Activated CD4-positive, CD25-positive, alpha-beta regulatory T cell (primary cell): ENCODE measurements around the gene WWOX.

Experiments
- DNase-seq, 4 experiments: peaks; one replicate each; lab custom pipeline; 2025; lab: John Stamatoyannopoulos, UW

WWOX gene

DNA sequence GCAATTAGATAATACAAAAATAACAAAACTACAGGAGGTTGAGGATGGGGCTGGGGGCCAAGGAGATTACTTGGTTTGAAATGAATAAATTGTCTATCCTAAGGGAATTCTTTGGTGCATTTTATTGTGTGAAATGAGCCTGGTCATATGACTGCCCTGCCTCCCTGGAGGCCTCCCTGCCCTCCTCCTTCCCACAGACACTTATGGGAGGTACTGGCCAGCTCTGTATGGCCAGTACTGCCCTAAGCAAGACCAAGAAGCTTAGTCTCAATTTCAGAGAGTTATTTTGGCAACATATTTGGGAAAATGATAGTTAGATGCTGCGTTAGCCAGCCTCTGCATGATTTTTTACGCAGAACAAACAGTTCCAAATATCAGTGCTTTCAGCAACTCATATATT lies 511.9 kb downstream of the WWOX start:
- no peak for DNase-seq

DNA sequence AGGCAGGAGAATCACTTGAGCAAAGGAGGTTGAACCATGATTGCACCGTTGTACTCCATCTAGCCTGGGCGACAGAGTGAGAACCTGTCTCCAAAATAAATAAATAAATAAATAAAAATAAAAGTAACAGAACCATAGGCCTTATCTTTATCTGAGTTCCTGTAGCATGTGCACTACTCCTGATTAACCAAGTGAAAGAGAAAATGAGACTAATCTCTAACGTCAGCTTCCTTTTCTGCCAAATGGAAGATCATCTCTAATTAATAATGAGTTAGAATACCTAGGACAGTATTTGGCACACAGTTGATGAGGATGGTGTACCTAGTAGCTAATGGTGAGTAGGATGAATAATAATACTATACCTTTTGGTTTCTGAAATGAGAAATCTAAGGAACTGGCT lies 520.4 kb downstream of the WWOX start:
- DNase-seq = no peak

DNA sequence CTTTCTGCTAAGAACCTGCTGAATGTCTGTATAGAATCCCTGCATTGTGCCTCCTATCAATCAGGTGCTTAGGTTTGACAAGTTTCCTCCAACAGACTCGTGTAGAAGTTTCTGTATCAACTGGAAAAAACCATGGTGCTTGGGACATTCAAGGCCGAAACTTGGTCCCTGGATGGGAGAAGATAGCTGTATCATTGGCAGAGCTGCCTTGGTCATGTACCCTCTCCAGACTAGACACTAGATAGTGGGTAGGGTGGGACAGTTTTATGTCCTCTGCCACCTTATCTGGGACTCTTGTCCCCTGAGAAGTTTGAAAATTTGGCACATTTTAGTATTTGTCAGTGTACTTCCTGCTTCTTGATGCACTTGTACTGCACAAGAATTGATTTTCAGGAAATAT lies 520.8 kb downstream of the WWOX start:
- DNase-seq = no peak

DNA sequence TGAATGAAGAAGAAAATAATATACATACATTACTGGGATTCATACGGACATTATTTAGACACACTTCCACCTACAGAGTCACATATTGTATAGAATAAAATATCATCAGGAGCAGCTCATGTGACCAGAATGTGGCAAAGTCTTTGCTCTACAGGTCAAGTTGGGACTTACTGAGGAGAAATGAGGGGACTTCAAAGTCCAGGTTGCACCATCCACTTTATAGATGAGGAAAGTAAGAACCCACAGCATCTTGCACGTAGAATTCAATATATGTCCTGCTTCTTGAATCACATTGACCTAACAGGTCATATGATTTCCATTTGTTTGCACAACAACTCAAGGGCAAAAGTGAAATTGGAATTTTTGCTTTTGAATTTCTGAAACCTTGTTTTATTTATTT lies 524.3 kb downstream of the WWOX start:
- DNase-seq = no peak

DNA sequence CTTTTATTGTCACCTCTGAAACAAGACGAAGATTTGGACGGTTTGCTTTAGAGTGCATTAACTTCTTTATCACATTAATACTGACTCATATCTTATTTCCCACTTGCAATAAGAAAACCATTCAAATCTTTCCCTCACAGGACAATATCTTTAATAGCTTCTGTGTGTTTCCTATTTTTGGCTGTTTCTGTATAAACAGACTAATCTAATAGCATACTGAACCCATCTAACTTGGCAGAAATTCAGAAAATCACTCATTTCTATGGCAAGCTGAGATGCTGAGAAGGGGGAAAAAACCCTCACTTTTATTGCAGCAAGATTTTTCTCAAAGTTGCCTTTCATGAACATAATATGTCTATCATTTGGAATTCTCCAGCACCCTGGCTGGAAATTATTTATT lies 524.9 kb downstream of the WWOX start:
- DNase-seq = no peak

DNA sequence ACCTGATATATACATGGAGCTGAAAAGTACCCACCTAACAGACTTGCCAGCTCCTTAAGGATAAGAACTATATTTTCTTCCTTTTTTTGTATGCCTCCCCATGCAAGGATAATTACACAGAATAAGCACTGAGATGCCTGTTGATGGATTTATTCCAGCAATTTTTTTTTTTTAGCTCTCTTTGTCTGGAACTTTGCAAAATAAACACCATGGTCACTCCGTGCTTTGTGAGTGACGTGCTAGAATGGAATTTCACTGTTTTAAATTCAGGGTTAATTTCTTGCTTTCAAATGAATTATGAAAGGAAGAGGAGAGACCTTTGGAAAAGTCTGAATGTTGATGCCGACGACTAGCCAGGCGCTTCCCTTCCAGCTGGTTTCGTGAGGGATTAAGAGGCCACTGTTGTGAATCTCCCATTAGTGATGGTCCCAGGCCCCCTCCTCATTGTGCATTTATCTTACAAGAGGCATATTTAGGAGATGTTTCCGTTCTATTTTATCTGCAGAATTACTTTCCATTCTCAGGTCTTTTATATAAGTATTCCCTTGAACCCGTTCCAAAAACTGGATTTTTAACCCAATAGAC lies 529.1 kb downstream of the WWOX start:
- DNase-seq = no peak

DNA sequence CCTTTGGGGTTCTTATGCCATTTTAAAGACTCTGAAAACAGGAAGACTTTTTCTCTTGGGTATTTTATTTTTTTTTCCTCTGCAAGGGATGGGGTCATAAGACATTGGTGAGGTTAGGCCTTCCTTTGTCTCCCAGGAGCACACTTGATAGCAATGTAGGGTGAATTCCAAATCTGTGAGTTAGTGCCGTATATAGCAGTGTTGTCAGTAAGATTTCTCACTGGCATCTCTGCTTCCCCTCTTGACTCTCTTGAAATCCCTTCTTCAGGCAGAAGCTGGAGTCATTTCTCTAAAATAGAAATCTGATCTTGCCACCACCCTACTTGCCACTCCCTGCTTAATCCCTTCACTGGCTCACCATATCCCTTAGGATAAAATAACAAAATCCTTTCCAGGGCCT lies 529.7 kb downstream of the WWOX start:
- DNase-seq = no peak

DNA sequence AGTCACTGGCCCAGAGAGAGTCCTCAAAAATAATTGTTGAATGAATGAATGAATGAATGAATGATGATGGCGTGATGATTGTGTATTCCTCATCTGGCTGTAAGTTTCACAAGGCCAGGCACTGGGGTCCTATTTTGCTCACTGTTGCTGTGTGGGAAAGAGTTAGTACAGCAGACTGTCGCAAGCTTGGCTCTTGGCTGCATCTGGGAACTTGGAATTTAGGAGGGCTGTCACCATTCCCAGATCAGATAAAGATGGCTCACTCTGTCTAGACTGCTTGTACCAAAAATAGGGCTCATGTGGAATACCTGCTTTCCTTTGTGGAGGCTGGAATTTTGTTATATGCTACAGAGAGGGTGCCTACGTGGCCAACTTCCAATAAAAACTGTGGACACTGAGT lies 530.6 kb downstream of the WWOX start:
- no peak for DNase-seq

DNA sequence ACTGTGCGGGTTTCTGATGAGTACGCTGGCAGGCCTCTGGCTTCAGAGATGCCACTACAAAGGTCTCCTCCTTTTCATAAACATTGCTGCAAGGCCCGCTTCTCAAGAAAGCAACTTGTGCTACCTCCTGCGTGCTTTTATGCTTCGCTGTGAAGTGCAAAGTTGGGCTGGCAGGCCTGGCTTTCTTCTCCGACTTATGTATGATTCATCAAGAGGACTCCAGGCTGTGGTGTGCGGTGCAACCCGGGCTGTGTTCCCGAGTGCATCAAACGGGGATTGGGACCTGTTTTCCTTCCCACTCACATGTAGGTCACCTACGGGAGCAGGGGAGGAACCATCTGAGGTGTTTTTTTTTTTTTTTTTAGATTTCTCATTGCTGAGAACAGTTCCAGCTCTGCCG lies 534.1 kb downstream of the WWOX start:
- no peak for DNase-seq

DNA sequence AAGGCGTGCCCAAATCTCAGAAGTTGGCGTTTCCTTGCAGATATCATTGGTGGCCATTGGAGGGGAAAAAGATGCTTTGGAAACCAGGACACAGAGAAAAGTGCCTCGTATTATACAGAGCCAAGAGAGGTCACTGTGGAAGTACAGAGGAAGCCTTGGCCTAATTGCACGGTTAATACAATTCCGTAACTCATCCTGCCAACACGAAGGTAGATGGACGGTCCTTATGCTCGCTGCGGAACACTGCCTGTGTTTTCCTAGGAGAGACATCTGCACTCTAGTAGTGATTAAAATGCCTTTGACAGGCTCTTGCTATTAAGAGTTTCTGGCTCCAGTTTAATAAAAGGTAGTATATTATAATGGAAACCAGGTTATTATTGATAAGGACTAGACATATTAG lies 536.4 kb downstream of the WWOX start:
- DNase-seq = no peak

DNA sequence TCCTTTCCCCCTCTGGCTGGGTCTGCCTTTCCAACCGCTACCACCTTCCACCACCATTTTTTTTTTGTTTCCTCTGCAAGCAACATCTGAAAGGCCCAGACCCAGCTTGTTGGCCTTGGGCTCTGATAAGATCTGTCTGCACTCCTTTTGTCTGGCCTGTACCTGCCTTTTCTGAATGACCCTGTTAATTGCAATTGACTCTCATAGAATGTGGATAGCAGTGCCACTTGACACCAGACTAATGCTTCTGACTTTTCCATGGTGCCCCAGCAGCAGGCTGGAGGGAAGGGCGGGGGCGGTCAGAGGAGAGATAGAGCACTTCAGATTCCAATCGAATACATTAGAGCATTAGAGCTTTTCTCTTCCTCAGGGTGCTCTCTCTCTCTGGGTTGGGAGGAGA lies 538.9 kb downstream of the WWOX start:
- no peak for DNase-seq

DNA sequence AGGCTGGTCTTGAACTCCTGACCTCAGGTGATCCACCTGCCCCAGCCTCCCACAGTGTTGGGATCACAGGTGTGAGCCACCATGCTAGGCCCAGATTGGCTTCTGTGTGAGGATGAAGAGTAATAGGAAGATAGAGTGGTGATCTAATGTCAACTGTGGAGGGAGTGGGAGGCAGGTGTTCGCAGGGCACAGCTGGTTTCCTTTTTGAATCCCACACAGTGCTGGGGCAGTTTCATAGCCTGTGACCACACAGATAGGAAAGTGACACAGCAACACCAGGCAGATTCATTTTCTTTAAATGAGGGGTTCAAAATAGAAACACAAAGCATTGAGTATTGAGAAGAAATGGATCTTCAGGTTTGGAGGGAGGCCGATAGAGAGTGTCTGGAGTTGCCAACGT lies 540.3 kb downstream of the WWOX start:
- DNase-seq = no peak

DNA sequence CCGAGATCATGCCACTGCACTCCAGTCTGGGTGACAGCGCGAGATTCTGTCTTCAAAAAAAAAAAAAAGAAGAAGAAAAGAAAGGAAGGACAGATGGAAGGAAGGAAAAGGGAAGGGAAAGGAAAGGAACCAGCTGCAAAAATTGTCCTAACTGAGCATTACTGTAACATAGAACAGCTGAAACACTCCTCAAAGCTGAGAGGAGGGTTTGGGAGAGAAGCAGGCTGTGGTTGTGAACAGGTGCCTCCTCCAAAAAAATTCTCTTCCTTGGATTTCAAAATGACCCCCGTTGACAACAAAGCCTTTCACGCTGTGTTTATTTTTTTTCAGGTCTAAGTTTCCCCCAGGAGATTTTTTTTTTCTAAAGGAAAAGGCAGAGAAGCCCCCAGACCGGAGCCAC lies 541.4 kb downstream of the WWOX start:
- DNase-seq = no peak

DNA sequence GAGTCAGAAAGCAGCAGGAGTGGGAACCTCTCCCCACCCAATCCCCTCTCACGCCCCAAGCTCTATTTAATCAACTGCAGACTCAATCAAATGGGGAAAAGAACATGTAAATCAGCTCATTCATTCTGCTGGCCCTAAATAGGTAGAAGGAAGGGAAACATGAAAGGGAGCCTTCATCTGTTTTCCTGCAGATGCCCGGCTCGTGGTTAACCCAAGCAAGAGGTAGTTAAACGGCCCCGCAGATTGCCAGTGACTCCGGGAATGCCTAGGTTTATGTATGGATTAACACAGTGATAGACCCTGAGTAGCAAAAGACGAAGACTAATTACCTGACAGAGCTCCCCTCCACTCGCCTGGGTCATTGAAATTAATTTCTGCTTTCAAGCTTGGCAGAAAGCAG lies 542.0 kb downstream of the WWOX start:
- DNase-seq = no peak

DNA sequence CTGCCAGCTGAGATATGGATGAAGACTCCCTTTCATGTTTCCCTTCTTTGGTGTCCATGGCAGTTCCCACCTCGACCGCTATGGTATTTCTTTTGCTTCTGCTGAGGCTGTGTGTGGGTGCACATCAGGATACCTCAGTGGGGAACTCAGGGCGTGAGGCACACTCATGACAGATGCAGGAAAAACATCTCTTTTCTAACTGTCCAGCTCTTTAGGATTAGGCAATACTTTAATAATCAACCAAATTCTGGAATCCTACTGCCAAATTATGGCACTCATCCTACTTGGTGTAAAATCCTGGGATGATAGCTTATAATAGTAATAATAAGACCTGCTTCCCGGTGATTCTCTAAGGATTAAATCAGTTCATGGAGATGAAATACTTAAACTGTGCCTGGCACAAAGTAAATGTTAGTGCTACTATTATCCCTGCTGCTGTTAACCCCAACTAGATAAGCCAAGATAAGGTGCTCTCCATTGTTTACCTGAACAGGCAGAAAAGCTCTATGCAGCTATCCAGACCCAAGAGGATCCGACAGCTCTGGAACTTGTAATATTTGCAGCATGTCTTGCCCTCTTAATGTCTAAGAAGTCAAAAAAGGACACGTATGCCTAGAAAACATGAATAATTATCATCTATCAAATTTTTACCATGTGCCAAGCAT lies 543.3 kb downstream of the WWOX start:
- DNase-seq = no peak

DNA sequence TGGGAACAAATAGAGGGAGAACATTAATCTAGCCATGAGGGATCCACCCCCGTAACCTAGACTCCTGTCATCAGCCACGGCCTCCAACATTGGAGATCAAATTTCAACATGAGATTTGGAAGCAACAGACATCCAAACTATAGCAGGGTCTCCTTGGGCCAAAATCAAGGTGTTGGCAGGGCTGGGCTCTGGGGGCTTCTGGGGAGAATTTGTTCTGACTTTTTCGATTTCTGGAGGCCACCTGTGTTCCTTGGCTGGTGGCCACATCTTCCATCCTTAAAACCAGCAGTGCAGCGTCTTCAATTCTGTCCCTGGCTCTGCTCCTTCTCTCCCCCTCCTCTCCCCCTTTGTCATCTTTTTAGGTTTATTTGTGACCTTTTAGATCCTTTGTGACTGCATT lies 546.2 kb downstream of the WWOX start:
- DNase-seq = no peak

DNA sequence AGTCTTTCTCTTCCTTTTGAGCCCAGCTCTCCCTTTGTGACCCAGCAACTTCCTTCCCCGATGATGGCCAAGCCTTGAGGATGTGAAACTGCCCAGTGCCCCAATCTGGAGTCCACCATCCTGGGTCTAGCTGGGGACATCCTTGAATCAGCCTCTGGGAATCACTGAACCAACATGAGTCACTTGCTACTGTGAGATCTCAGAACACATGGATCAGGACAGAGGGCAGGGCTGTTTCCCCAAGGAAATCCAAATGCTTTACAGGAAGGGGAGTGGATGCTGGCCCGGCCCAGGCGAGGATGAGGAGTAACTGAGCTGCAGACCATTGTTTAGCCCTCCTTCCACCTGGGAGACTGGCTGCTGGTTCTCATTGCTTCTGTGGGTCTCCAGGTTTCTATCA lies 547.6 kb downstream of the WWOX start:
- DNase-seq = no peak

DNA sequence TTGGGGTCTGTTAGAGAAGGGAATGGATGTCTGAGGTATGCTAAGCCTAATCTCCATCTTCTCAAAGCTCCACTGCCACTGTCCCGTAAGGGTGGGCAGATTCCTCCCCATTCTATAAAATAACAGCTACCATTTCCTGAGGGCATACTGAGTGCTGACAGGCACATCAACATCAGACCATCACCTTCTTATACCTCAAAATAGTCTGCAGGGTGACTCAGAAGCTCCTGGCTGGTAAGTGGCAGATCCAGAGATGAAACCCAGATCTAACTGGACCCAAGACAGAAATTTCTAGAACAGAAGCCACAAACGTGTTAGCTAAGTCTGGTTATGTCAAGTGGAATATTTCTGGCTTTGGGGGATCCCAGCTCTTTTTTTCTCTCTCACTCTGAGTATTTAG lies 548.0 kb downstream of the WWOX start:
- no peak for DNase-seq

DNA sequence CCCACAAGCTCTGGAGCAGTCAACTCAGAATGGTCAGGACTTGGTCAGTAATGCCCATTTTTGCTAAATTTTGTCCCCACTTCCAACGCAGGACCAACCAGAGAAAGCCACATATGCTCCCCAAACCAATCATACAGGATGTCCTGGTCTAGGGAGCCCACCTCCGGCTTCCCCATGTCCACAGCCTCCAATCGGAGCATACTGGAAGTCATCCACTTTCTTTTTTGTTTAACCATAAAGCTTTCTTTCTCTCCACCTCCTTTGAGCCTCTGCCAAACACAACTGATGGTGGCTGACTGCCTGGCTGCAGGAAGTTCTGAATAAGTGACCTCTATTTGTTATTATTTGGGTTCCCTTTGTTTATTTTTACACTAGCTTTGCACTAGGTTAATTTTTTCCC lies 549.1 kb downstream of the WWOX start:
- no peak for DNase-seq

DNA sequence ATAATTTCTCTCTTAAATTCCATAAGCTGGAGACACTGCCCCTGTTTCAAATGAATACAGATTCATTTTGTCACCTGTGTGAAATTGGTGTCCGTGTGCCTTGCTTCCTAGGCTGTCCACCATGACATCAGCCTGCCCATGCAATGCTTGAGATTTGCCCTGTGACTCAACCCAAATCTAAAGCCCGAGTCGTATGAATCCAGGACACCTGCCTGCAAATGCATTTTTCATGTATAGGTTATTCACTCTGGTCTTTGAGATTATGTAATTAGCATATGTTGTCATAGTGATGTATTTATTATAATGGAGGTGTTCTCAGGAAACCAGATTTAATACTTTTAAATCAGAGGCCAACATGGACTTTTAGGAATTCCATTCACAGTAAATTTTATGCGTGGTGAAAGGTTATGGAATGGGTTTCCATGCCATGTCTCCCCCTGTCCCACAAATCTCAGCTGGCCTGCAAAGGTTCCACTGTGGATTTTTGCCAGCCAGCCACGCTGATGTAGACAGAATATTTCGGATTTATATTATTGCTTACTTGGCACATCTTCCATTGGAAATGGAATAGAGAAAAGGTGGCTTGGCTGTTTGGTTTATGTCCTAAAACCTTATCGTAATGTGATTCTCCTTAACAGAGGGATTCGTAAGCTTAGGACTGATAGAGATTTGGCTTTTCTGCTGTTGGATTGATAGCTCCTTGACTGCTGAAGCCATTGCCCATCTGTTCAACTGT lies 551.1 kb downstream of the WWOX start:
- no peak for DNase-seq

DNA sequence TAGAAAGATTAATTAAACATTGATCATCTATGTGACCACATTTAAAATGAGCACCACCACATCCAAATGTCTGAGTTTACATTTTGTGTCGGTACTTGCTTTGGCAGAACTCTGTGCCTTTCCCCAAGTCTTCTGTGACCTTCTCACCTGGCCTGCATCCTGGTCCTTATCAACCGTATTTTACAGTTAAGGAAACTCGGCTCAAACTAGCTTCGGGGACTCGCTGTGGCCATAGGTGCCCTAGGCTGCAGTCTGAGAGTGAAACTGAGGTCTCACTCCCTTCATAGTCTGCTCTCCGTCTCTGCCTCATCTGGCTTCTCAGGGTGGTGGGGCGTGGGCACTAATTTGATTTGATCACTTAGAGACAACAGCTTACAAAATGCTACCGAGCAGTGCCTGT lies 555.5 kb downstream of the WWOX start:
- DNase-seq = no peak

DNA sequence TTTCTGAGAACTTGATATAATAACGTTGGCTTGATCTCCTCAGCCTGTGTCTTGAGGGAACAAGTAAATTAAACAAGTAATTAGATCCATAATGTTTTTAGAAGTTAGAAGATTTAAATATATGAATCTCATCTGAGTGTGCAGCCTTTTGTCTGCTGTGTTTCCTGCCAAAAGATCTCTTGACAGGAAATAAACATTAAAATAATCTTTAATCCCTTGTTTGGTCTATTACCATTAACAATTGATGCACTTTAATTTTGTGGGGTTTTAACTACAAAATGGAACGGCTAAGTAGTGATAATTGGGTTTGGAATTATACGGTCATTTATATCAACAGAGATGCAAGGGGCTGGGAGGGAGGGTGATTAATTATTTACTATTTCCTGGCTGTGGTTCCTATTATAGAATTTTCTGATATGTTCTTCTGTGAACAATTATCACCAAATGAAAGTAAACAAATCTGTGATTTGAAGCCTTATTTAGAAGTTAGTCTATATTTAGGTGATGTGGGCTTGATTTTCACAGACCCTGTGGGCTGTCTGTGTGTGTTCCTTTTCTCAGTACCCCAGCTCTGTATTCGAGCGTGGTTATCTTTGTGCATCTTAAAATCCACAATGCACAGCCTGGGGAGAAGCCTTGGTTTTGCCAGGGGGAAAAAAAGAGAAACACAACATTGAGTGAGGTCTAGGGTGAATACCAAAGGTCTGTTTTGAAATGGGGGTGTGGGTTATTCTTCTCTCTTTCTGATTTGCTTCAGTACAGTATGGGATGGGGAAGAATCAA lies 556.1 kb downstream of the WWOX start:
- DNase-seq = no peak

DNA sequence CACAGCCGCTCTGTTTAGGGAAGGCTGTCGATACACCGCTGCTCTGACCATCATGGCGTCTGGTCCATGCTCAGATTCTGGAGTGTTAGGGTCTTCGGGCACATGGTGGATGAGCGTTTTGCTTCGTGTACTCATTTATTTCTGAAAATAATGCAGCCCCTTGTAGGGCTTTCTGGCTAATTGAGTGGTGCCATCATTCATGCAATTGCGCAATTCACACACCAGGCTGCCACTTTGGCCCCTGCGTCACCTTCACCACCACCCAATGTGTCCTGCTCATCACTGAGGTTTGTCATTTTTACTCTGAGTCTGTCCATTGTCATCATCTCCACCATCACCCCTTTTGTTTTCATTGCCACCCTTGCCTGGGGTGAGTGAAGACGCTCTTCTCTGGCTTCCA lies 557.4 kb downstream of the WWOX start:
- no peak for DNase-seq
